ENCODE measurements around the gene FAM50B. TPM values are rescaled to one million over a fixed set of nuclear protein-coding genes. Genes with fewer than 3 reads are reported as not detected.

The FAM50B gene
- total RNA-seq, 2 donors from 2014 or later, result 12.4 to 17.3 TPM

GRCh38 chr6:3895805-3896204, 46.6 kb downstream of the FAM50B start:
- Histone ChIP-seq H3K4me1 (ENCODE audit: control insufficient read depth in 1 of 2, low read depth in 2 of 2) (peaks cover 2 to 23% of the 10 kb centered on the region in 2 donors), H3K27ac (no peak overlapping the region), H3K27me3 (replicated peaks; ENCODE audit: insufficient read depth) (no peaks in the 10 kb centered on the region), H3K36me3 (no peaks in the 10 kb centered on the region), H3K9me3 (no peaks in the 10 kb centered on the region), H3K4me3 (no peak overlapping the region)
- TF ChIP-seq CTCF (IDR thresholded peaks at IDR 0.05), result no peak
- ATAC-seq (ENCODE audit: insufficient number of reproducible peaks, low FRiP score, low read depth) (no peak), DNase-seq (ENCODE audit: low spot score) (no peak)

GRCh38 chr6:3898265-3898994, 49.3 kb downstream of the FAM50B start:
- H3K4me1 ChIP-seq (ENCODE audit: control insufficient read depth in 1 of 2, low read depth in 2 of 2), result peaks cover 11 to 14% of the 10 kb centered on the region in 2 donors
- H3K4me3 ChIP-seq, result no peak overlapping the region
- H3K9me3 ChIP-seq, result no peaks in the 10 kb centered on the region
- no peak overlapping the region for H3K27ac ChIP-seq
- ATAC-seq (ENCODE audit: insufficient number of reproducible peaks, low FRiP score, low read depth), result no peak
- no peaks in the 10 kb centered on the region for H3K27me3 ChIP-seq (replicated peaks; ENCODE audit: insufficient read depth)
- H3K36me3 ChIP-seq, result no peaks in the 10 kb centered on the region
- DNase-seq (ENCODE audit: low spot score), result no peak
- no peak for TF ChIP-seq CTCF (IDR thresholded peaks at IDR 0.05)

- ATAC-seq (ENCODE audit: insufficient number of reproducible peaks, low FRiP score, low read depth) (no peak), DNase-seq (ENCODE audit: low spot score) (no peak)
- Histone ChIP-seq H3K9me3 (no peaks in the 10 kb centered on the region), H3K27me3 (replicated peaks; ENCODE audit: insufficient read depth) (no peaks in the 10 kb centered on the region), H3K36me3 (no peaks in the 10 kb centered on the region), H3K27ac (no peak overlapping the region), H3K4me1 (ENCODE audit: control insufficient read depth in 1 of 2, low read depth in 2 of 2) (peaks cover 14 to 19% of the 10 kb centered on the region in 2 donors), H3K4me3 (no peak overlapping the region)
- TF ChIP-seq CTCF (IDR thresholded peaks at IDR 0.05), result no peak
These were observed 49.9 kb downstream of the FAM50B start for GRCh38 chr6:3899061-3899460.

- no peak for TF ChIP-seq CTCF (IDR thresholded peaks at IDR 0.05)
- no peak overlapping the region for H3K27ac ChIP-seq
- no peaks in the 10 kb centered on the region for H3K27me3 ChIP-seq (replicated peaks; ENCODE audit: insufficient read depth)
- H3K36me3 ChIP-seq, result no peaks in the 10 kb centered on the region
- no peaks in the 10 kb centered on the region for H3K9me3 ChIP-seq
- peaks cover 19 to 29% of the 10 kb centered on the region in 2 donors for H3K4me1 ChIP-seq (ENCODE audit: control insufficient read depth in 1 of 2, low read depth in 2 of 2)
- DNase-seq (ENCODE audit: low spot score), result no peak
- no peak for ATAC-seq (ENCODE audit: insufficient number of reproducible peaks, low FRiP score, low read depth)
- no peak overlapping the region for H3K4me3 ChIP-seq
These were observed 50.8 kb downstream of the FAM50B start for GRCh38 chr6:3899970-3900439.

Other genes starting within 250 kb of the FAM50B start
- 100 to 1,000 TPM; 406 to 488 TPM for gene PXDC1, start 97.7 kb upstream of the FAM50B start, total RNA-seq
- not detected for gene FAM217A, start 229.8 kb downstream of the FAM50B start, total RNA-seq

Measured in thoracic aorta (tissue), 2 donors.